SK-N-SH treated with all-trans-retinoic acid at 6 μM for 48 hours (cell line): Measurements from ENCODE around the gene PARD3.

Source experiments
- BACH2 ChIP-seq: fragments of 250-450 bp; sonication (Bioruptor Pico); IDR thresholded peaks from 2 replicates; pipeline ENCODE4 v1.9.0; 2021; ENCODE audit warnings: mild to moderate bottlenecking, borderline replicate concordance
- CSDC2 ChIP-seq: fragments of 250-450 bp; sonication (Bioruptor Pico); IDR thresholded peaks from 2 replicates; pipeline ENCODE4 v1.5.0; 2020; ENCODE audit warnings: mild to moderate bottlenecking, moderate library complexity
- ESRRG ChIP-seq: fragments of 250-450 bp; sonication (Bioruptor Pico); IDR thresholded peaks from 2 replicates; pipeline ENCODE4 v1.6.1; 2021; ENCODE audit warnings: mild to moderate bottlenecking
- GLIS3 ChIP-seq: fragments of 250-450 bp; sonication (Bioruptor Pico); IDR thresholded peaks from 2 replicates; pipeline ENCODE4 v1.5.0; 2020; ENCODE audit warnings: mild to moderate bottlenecking, moderate library complexity
- OSR1 ChIP-seq: fragments of 250-450 bp; sonication (Bioruptor Pico); IDR thresholded peaks from 2 replicates; pipeline ENCODE4 v1.8.0; 2022; ENCODE audit warnings: moderate library complexity, mild to moderate bottlenecking, inconsistent platforms
- PPARA ChIP-seq: fragments of 250-450 bp; sonication (Bioruptor Pico); IDR thresholded peaks from 2 replicates; pipeline ENCODE4 v1.5.0; 2020; ENCODE audit warnings: mild to moderate bottlenecking, borderline replicate concordance
- RARB ChIP-seq: fragments of 250-450 bp; sonication (Bioruptor Pico); IDR thresholded peaks from 2 replicates; pipeline ENCODE4 v1.8.0; 2021; ENCODE audit warnings: mild to moderate bottlenecking, moderate library complexity
- ZFP30 ChIP-seq: fragments of 450-650 bp; formaldehyde crosslinking; IDR thresholded peaks from 2 replicates; pipeline ENCODE4 v1.5.0; 2022; ENCODE audit warnings: mild to moderate bottlenecking, moderate library complexity
- ZNF565 ChIP-seq: fragments of 450-650 bp; formaldehyde crosslinking; conservative IDR thresholded peaks from 2 replicates; pipeline ENCODE4 v1.5.0; 2020; ENCODE audit warnings: low read depth, mild to moderate bottlenecking, moderate library complexity
- ZNF70 ChIP-seq: fragments of 450-650 bp; formaldehyde crosslinking; IDR thresholded peaks from 2 replicates; pipeline ENCODE4 v1.5.0; 2020; ENCODE audit warnings: mild to moderate bottlenecking, moderate library complexity
- ZNF8 ChIP-seq: fragments of 450-650 bp; formaldehyde crosslinking; IDR thresholded peaks from 2 replicates; pipeline ENCODE4 v1.5.0; 2020; ENCODE audit warnings: mild to moderate bottlenecking, moderate library complexity
- TF ChIP-seq, protein P1 (sequence below): fragments of 250-450 bp; sonication (Bioruptor Pico); IDR thresholded peaks from 2 replicates; pipeline ENCODE4 v1.8.0; 2021; ENCODE audit warnings: low read depth, mild to moderate bottlenecking, moderate library complexity, borderline replicate concordance
- TF ChIP-seq, protein P2 (sequence below): fragments of 250-450 bp; sonication (Bioruptor Pico); IDR thresholded peaks from 2 replicates; pipeline ENCODE4 v1.8.0; 2020; ENCODE audit warnings: mild to moderate bottlenecking, moderate library complexity, borderline replicate concordance
- TF ChIP-seq, protein P3 (sequence below): fragments of 250-450 bp; sonication (Bioruptor Pico); IDR thresholded peaks from 2 replicates; pipeline ENCODE4 v1.5.1; 2021; ENCODE audit warnings: mild to moderate bottlenecking, moderate library complexity

DNA sequence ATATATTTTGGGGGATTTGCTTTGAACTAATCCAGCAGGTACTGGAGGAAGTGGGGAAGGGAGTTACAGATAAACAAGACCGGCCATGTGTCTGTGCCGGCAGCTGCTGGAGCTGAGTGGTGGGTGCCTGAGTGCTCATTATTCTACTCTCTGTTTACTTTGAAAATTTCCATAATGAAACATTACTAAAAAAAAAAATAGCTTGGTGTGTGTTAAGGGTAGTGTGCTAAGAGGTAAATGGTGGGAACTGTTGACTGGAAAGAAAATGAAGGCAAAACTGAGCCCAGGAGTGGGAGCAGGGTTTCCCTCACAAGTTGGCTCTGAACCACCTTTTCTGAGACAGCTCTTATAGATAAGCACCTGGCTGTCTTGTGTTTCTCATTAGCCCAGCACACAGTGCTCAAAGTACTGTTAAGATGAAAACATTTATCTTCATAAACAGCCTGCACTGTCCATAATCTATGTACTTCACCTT lies 50.6 kb downstream of the PARD3 start:
- no peak for TF ChIP-seq ESRRG (CRISPR knock-in tag)
- TF ChIP-seq ZNF70 (CRISPR knock-in tag) = no peak
- TF ChIP-seq BACH2 (CRISPR knock-in tag) = no peak
- TF ChIP-seq, protein P1, sequence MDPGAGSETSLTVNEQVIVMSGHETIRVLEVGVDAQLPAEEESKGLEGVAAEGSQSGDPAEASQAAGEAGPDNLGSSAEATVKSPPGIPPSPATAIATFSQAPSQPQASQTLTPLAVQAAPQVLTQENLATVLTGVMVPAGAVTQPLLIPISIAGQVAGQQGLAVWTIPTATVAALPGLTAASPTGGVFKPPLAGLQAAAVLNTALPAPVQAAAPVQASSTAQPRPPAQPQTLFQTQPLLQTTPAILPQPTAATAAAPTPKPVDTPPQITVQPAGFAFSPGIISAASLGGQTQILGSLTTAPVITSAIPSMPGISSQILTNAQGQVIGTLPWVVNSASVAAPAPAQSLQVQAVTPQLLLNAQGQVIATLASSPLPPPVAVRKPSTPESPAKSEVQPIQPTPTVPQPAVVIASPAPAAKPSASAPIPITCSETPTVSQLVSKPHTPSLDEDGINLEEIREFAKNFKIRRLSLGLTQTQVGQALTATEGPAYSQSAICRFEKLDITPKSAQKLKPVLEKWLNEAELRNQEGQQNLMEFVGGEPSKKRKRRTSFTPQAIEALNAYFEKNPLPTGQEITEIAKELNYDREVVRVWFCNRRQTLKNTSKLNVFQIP = no peak
- TF ChIP-seq ZNF8 (CRISPR knock-in tag) = no peak
- TF ChIP-seq, protein P2, sequence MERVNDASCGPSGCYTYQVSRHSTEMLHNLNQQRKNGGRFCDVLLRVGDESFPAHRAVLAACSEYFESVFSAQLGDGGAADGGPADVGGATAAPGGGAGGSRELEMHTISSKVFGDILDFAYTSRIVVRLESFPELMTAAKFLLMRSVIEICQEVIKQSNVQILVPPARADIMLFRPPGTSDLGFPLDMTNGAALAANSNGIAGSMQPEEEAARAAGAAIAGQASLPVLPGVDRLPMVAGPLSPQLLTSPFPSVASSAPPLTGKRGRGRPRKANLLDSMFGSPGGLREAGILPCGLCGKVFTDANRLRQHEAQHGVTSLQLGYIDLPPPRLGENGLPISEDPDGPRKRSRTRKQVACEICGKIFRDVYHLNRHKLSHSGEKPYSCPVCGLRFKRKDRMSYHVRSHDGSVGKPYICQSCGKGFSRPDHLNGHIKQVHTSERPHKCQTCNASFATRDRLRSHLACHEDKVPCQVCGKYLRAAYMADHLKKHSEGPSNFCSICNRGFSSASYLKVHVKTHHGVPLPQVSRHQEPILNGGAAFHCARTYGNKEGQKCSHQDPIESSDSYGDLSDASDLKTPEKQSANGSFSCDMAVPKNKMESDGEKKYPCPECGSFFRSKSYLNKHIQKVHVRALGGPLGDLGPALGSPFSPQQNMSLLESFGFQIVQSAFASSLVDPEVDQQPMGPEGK = no peak
- TF ChIP-seq ZFP30 (CRISPR knock-in tag) = no peak
- TF ChIP-seq PPARA (CRISPR knock-in tag) = no peak
- TF ChIP-seq GLIS3 (CRISPR knock-in tag) = no peak
- TF ChIP-seq OSR1 (CRISPR knock-in tag) = no peak
- no peak for TF ChIP-seq ZNF565 (CRISPR knock-in tag)
- TF ChIP-seq, protein P3, sequence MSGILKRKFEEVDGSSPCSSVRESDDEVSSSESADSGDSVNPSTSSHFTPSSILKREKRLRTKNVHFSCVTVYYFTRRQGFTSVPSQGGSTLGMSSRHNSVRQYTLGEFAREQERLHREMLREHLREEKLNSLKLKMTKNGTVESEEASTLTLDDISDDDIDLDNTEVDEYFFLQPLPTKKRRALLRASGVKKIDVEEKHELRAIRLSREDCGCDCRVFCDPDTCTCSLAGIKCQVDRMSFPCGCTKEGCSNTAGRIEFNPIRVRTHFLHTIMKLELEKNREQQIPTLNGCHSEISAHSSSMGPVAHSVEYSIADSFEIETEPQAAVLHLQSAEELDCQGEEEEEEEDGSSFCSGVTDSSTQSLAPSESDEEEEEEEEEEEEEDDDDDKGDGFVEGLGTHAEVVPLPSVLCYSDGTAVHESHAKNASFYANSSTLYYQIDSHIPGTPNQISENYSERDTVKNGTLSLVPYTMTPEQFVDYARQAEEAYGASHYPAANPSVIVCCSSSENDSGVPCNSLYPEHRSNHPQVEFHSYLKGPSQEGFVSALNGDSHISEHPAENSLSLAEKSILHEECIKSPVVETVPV (CRISPR knock-in tag) = no peak
- no peak for TF ChIP-seq RARB (CRISPR knock-in tag)
- TF ChIP-seq CSDC2 (CRISPR knock-in tag) = no peak
